GM19452 (cell line): Measurements from ENCODE around the gene NMRAL1.

Experiments
- ATAC-seq: cut with Tn5 transposase; IDR thresholded peaks from one replicate; pipeline ENCODE4 v1.9.1; 2021; ENCODE audit not compliant: unreplicated experiment

NMRAL1 gene

DNA sequence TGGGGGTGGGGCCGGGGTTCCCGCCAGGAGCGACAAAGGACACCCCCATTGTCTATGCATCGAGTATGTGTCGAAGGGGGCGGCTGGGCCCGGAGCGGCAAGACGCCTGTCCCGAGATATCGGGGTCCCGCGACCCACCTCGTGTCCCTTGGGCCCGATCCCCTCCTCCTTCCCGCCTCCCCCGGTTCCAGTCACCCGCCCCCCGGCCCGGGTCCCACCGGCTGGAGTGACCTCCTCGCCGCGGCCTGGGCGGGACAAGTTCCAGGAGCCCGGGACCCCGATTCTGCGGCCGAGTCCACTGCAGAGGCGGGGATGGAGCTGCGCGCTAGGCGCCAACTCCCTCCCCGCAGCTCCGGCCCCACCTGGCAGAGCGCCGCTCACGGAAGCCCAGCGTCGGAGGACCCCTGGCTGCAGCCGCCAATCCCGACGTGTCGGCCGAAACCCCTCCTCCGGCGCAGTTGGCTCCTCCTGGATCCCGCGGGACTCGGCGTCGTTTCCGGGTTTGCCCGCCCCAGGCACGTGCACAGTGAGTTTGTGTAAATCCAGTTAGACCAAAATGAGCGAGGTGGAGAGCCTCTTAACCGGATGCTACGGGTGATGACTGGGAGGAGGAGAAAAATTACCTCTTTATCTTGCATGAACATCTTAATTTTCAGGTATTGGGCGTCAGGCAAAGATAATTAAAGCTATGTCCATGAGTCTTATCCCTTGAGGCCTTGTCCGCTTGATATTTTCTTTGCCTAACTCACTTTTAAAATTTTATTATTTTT lies at the start of gene NMRAL1:
Gene NMRAL1, minus strand, starts transcription at position 434 of the 770 bp plus-strand sequence. CDS start 493 bp downstream, outside the sequence.
- peak; percentile 47 for ATAC-seq

- no peak for ATAC-seq
Observed at GRCh38 chr16:4523686-4524085, 49.3 kb upstream of the NMRAL1 start.

- no peak for ATAC-seq
Observed at GRCh38 chr16:4522051-4522581, 47.7 kb upstream of the NMRAL1 start.

DNA sequence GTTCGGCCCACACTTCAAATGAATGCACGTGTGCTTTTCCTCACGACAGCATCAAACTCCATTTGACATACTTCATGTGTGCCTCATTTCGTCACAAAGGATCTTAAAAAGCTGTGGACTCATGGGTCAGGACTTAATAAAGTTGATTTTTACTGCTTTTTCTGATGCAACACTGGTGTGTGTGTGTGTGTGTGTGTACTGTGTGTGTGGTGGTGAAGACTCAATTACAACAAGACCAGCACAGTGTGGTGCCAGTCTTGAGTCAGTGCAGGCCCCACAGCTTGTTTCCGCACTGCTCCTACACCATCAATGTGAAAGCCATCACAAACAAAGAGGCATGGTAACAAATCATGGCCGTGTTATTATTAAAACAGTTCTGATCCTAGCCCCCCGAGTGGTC lies 46.5 kb upstream of the NMRAL1 start:
- ATAC-seq, result no peak

GRCh38 chr16:4519274-4520058 lies 45.0 kb upstream of the NMRAL1 start:
- ATAC-seq, result no peak

- no peak for ATAC-seq
Observed at GRCh38 chr16:4517812-4518680, 43.6 kb upstream of the NMRAL1 start.

DNA sequence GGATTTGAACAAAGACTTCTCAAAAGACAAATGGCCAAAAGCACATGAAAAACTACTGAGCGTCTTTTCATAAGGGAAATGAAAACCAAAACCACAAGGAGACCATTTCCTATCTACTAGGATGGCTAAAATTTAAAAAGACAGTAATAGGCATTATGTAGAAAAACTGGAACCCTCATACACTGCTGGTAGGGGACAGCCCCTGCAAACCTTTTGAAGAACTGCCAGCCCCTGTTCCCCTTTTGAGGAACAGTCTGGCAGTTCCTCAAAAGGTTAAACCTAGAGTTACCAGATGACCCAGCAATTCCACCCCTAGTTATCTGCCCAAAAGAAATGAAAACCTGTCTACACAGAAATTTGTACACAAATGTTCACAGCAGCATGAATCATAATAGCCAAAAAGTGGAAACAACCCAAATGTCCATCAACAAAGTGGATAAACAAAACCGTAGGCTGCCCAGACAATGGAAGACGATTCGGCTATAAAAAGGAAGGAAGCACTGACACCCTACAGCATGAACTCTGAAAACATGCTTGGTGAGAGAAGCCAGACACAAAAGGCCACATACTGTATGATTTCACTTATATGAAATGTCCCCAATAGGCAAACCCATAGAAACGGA lies 41.3 kb upstream of the NMRAL1 start:
- ATAC-seq, result peak; percentile 70

DNA sequence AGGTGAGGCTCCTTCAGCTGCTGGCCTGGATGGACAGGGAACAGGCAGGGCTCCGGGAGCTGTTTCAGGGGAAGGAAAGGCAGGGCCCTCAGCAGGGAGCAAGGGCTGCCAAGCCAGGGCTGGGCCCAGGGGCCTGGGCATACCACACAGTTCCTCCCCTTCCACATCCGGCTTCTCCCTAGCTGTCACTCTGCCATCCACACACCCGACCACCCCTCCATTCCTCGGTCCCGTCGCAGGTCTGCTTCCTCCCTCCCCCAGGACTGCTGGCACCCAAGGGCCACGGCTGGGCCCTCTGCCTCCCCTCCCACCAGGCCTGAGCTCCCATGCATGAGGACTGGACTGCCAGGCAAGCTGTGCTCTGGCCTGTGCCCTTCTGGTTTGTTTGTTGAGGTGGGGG lies 40.2 kb upstream of the NMRAL1 start:
- ATAC-seq, result no peak

DNA sequence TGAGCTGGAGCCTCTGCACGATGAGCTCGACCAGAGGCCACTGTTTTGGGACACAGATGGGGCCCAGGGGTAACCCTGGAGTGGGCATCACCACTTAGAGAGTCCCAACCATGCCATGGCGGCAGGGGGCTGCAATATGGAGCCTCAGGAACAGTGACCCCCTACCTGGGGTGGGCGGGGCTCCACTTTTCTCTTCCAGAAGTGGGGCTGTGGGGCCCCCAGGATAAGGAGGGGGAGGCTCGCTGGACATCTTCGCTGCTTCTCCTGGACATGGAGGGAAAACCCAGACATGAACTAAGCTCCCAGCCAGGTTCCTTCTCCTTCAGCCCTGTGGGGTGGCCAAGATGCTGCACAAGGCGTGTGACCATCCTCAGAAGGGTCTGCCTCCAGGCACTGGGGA lies 39.5 kb upstream of the NMRAL1 start:
- ATAC-seq, result no peak

GRCh38 chr16:4513086-4513860 lies 38.8 kb upstream of the NMRAL1 start:
- ATAC-seq, result no peak

DNA sequence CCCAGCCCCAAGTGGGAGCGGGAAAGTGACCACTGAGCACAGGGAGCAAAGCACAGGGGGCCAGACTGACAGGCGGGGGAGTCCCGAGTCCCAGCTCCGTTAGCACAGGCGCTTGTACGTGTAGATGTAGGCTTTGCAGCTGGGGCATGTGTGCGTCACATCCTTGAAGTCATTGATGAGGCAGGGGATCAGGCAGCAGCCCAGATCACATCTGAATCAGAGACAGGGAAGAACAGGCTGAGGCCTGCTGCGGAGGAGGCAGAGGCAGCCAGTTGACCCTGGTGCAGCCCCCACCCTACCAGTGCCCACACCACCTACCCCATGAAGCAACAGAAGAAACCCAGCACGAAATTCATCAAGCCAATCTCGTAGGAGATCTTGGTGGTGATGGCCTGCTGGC lies 38.0 kb upstream of the NMRAL1 start:
- ATAC-seq, result no peak

DNA sequence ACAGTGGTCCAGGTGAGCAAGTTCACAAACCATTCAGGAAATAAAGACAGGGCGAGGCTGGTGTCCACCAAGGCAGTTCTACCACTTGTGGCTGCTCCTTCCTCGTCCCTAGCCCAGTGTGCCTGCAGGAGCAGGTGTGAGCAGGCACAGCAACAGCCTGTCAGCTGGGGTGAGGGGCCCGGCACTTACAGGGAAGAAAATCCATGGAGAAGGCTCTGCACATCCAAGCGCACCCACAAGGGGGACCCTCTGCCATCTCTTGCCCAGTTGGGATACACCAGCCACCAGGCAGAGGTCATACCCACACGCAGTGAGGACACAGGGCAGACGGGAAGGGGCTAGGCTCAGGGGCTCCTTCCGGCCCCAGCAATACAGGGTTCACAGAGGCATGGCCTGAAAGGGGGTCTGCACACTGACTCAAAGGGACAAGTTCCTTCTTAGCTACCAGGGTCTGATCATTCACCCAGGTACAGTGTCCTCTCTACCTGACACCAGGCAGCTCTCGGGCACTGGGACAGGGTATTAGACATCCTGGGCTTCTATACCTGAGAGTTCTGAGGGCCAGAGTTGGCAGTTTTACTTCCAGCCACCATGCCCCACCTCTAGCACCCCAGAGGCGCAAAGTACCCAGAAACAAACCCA lies 37.1 kb upstream of the NMRAL1 start:
- no peak for ATAC-seq

DNA sequence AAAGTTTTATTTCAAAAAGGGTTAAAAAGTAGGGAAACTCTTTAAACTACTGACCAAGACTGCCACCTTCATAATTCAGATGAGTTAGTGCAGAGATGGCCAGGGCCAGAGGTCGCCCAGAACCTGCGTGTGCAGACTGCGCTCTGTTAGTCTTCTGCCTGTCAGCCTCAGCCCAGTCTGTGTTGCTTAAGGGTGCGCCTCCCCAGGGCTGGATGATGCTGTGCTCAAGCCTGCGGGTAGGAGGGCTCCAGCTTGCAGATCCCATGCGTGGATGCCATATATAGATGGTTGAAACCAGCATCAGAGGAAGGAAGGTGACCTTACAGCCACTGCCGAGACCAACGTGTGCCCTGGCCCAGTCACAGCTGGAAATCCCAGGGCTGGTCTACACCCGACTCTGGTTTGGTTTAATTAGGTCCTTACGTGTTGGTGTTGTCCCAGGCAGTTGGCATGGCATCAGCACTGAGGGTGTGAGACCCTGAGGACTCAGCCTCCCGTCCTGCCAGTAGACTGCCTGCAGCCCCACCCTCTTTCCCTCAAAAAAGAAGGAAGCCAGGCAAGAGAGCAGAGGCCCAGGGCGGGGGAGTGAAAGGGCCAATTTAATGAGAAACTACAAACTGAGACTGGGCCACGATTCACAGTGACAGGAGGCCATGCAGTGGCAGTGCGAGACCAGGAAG lies 36.5 kb upstream of the NMRAL1 start:
- no peak for ATAC-seq

GRCh38 chr16:4510131-4510530 lies 35.7 kb upstream of the NMRAL1 start:
- no peak for ATAC-seq

GRCh38 chr16:4509420-4509819 lies 35.0 kb upstream of the NMRAL1 start:
- no peak for ATAC-seq

- ATAC-seq, result no peak
Observed at GRCh38 chr16:4508806-4509205, 34.4 kb upstream of the NMRAL1 start.

DNA sequence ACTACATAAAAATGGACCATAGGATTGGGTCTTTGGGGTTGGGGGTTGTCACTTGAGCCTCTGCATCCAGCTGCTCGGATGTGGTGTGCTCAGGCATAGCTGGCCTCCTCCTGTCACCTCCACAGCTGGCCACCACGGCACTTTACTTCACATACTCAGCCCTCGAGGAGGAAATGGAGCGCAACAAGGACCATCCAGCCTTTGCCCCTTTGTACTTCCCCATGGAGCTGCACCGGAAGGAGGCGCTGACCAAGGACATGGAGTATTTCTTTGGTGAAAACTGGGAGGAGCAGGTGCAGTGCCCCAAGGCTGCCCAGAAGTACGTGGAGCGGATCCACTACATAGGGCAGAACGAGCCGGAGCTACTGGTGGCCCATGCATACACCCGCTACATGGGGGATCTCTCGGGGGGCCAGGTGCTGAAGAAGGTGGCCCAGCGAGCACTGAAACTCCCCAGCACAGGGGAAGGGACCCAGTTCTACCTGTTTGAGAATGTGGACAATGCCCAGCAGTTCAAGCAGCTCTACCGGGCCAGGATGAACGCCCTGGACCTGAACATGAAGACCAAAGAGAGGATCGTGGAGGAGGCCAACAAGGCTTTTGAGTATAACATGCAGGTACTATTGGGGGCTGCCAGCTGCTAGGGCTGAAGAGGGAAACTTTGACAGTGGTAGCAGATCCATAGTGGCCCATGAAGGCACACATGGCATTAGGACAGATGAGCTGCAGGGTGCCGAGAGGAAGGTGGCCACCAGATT lies 33.3 kb upstream of the NMRAL1 start:
- no peak for ATAC-seq

DNA sequence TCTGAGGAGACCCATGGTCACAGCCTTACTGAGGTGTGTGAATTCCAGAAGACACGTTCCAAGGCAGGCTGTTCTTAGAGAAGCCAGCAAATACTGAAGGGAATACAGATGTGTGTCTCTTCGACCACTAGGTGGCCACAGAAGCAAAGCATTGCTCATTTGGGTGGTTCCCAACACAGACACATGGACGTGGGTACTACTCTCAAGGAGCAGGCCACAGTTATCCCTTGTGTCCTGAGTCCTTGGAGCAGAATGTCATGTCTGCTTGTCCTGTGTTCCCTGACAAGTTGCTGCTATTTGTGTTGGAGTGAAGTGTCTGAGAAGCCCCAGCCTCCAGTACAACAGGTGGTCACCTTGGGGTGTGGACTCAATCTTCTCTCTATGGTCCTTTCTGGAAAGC lies 32.0 kb upstream of the NMRAL1 start:
- ATAC-seq, result peak; percentile 62
